Mucosa of stomach (tissue), 1 donor: ENCODE measurements around the gene CGA.
"Not testable (repeated sequence)": the region's sequence is repeated elsewhere in the genome, so short reads cannot be mapped to it uniquely, and the experiment has no call there.

Source experiments
- H3K27me3 ChIP-seq: one replicate; pipeline ENCODE4 v1.7.0; 2013; ENCODE audit warnings: mild to moderate bottlenecking, low read length; ENCODE audit not compliant: control insufficient read depth, insufficient read depth
- H3K36me3 ChIP-seq: one replicate; pipeline ENCODE4 v1.7.0; 2013; ENCODE audit warnings: low read length; ENCODE audit not compliant: control insufficient read depth, insufficient read depth
- H3K4me1 ChIP-seq: one replicate; pipeline ENCODE4 v1.7.0; 2013; ENCODE audit warnings: mild to moderate bottlenecking, low read length; ENCODE audit not compliant: control insufficient read depth, insufficient read depth
- H3K4me3 ChIP-seq: one replicate; pipeline ENCODE4 v1.7.0; 2013; ENCODE audit warnings: low read length
- H3K9ac ChIP-seq: one replicate; pipeline ENCODE4 v1.7.0; 2013; ENCODE audit warnings: mild to moderate bottlenecking, low read length, moderate library complexity
- H3K9me3 ChIP-seq: one replicate; pipeline ENCODE4 v1.7.0; 2013; ENCODE audit warnings: mild to moderate bottlenecking, low read length, moderate library complexity; ENCODE audit not compliant: control insufficient read depth
- donor health status: Pancreatic carcinoma.

The CGA gene

GRCh38 chr6:87095087-87095509, at the start of gene CGA:
Gene CGA, minus strand, starts transcription at chr6:87095106. Its CDS starts 6,906 bp downstream, at chr6:87088200.
- Histone ChIP-seq H3K27me3 (no peaks in the 10 kb centered on the region), H3K4me3 (no peak within 1 kb of the TSS), H3K36me3 (no peaks in the 10 kb centered on the region), H3K9me3 (no peaks in the 10 kb centered on the region), H3K4me1 (no peaks in the 10 kb centered on the region), H3K9ac (no peak within 1 kb of the TSS)

- not testable (repeated sequence) for H3K9me3 ChIP-seq, H3K36me3 ChIP-seq, H3K9ac ChIP-seq, H3K4me1 ChIP-seq, H3K27me3 ChIP-seq, H3K4me3 ChIP-seq
Observed at GRCh38 chr6:87139927-87140326, 45.0 kb upstream of the CGA start.

GRCh38 chr6:87139236-87139635, 44.3 kb upstream of the CGA start:
- Histone ChIP-seq H3K36me3 (no peaks in the 10 kb centered on the region), H3K27me3 (no peaks in the 10 kb centered on the region), H3K9me3 (no peaks in the 10 kb centered on the region), H3K4me1 (no peaks in the 10 kb centered on the region), H3K9ac (no peak overlapping the region), H3K4me3 (no peak overlapping the region)

GRCh38 chr6:87136963-87137362, 42.1 kb upstream of the CGA start:
- Histone ChIP-seq H3K4me1 (no peaks in the 10 kb centered on the region), H3K9ac (no peak overlapping the region), H3K4me3 (no peak overlapping the region), H3K36me3 (no peaks in the 10 kb centered on the region), H3K9me3 (no peaks in the 10 kb centered on the region), H3K27me3 (no peaks in the 10 kb centered on the region)

GRCh38 chr6:87127737-87128136, 32.8 kb upstream of the CGA start:
- Histone ChIP-seq H3K27me3 (no peaks in the 10 kb centered on the region), H3K4me3 (no peak overlapping the region), H3K9ac (no peak overlapping the region), H3K4me1 (no peaks in the 10 kb centered on the region), H3K9me3 (no peaks in the 10 kb centered on the region), H3K36me3 (no peaks in the 10 kb centered on the region)

- Histone ChIP-seq H3K9ac (no peak overlapping the region), H3K4me1 (no peaks in the 10 kb centered on the region), H3K9me3 (no peaks in the 10 kb centered on the region), H3K27me3 (no peaks in the 10 kb centered on the region), H3K4me3 (no peak overlapping the region), H3K36me3 (no peaks in the 10 kb centered on the region)
Observed at GRCh38 chr6:87126501-87126900, 31.6 kb upstream of the CGA start.

GRCh38 chr6:87124074-87124473, 29.2 kb upstream of the CGA start:
- no peaks in the 10 kb centered on the region for H3K4me1 ChIP-seq
- no peak overlapping the region for H3K4me3 ChIP-seq
- no peaks in the 10 kb centered on the region for H3K27me3 ChIP-seq

GRCh38 chr6:87122477-87122876, 27.6 kb upstream of the CGA start:
- Histone ChIP-seq H3K4me1 (no peaks in the 10 kb centered on the region), H3K4me3 (no peak overlapping the region), H3K36me3 (no peaks in the 10 kb centered on the region), H3K27me3 (no peaks in the 10 kb centered on the region), H3K9me3 (no peaks in the 10 kb centered on the region), H3K9ac (no peak overlapping the region)

More at GRCh38 chr6:87124074-87124473, 29.2 kb upstream of the CGA start:
- H3K36me3 ChIP-seq: no peaks in the 10 kb centered on the region
- H3K9me3 ChIP-seq: no peaks in the 10 kb centered on the region
- H3K9ac ChIP-seq: no peak overlapping the region

- Histone ChIP-seq H3K36me3 (no peaks in the 10 kb centered on the region), H3K4me3 (no peak overlapping the region), H3K4me1 (no peaks in the 10 kb centered on the region), H3K9me3 (no peaks in the 10 kb centered on the region), H3K27me3 (no peaks in the 10 kb centered on the region), H3K9ac (no peak overlapping the region)
Observed at GRCh38 chr6:87118054-87118453, 23.1 kb upstream of the CGA start.

GRCh38 chr6:87116922-87117321, 22.0 kb upstream of the CGA start:
- Histone ChIP-seq H3K36me3 (no peaks in the 10 kb centered on the region), H3K4me3 (no peak overlapping the region), H3K27me3 (no peaks in the 10 kb centered on the region), H3K4me1 (no peaks in the 10 kb centered on the region), H3K9me3 (no peaks in the 10 kb centered on the region), H3K9ac (no peak overlapping the region)

- Histone ChIP-seq H3K9me3 (no peaks in the 10 kb centered on the region), H3K27me3 (no peaks in the 10 kb centered on the region), H3K9ac (no peak overlapping the region), H3K4me3 (no peak overlapping the region), H3K4me1 (no peaks in the 10 kb centered on the region), H3K36me3 (no peaks in the 10 kb centered on the region)
Observed at GRCh38 chr6:87115402-87116135, 20.7 kb upstream of the CGA start.

- H3K4me1 ChIP-seq: no peaks in the 10 kb centered on the region
- no peaks in the 10 kb centered on the region for H3K9me3 ChIP-seq
- no peak overlapping the region for H3K9ac ChIP-seq
- H3K36me3 ChIP-seq: no peaks in the 10 kb centered on the region
- H3K4me3 ChIP-seq: no peak overlapping the region
- H3K27me3 ChIP-seq: no peaks in the 10 kb centered on the region
Observed at GRCh38 chr6:87110636-87111035, 15.7 kb upstream of the CGA start.

GRCh38 chr6:87105823-87106222, 10.9 kb upstream of the CGA start:
- Histone ChIP-seq H3K27me3 (no peaks in the 10 kb centered on the region), H3K4me1 (no peaks in the 10 kb centered on the region), H3K9ac (no peak overlapping the region), H3K9me3 (no peaks in the 10 kb centered on the region), H3K36me3 (no peaks in the 10 kb centered on the region), H3K4me3 (no peak overlapping the region)
